Ascending aorta (tissue), 2 donors: ENCODE measurements around the gene EEF1G. TPM values are rescaled to one million over a fixed set of nuclear protein-coding genes. Genes with fewer than 3 reads are reported as not detected.

Experiments used
- DNase-seq, 2 donors: peaks; one replicate each; pipeline ENCODE4 v3.0.0-alpha.2; 2019; ENCODE audit warnings: low spot score in 2 of 2
- H3K27ac ChIP-seq, 2 donors: fragments of 200-600 bp; sonication (generic); one replicate each; pipeline ENCODE4 v1.5.1; 2016 to 2017; ENCODE audit warnings: mild to moderate bottlenecking in 1 of 2
- H3K27me3 ChIP-seq: fragments of 200-600 bp; sonication (generic); one replicate; pipeline ENCODE4 v1.5.1; 2017
- H3K36me3 ChIP-seq, 2 donors: fragments of 200-600 bp; sonication (generic); one replicate each; pipeline ENCODE4 v1.5.1; 2016
- H3K4me1 ChIP-seq, 2 donors: fragments of 200-600 bp; sonication (generic); one replicate each; pipeline ENCODE4 v1.5.1; 2016 to 2017; ENCODE audit warnings: mild to moderate bottlenecking in 1 of 2
- H3K4me3 ChIP-seq, 2 donors: fragments of 200-600 bp; sonication (generic); one replicate each; pipeline ENCODE4 v1.5.1; 2016 to 2017; ENCODE audit warnings: mild to moderate bottlenecking in 1 of 2
- H3K9me3 ChIP-seq, 2 donors: fragments of 200-600 bp; sonication (generic); one replicate each; pipeline ENCODE4 v1.5.1; 2016
- CTCF ChIP-seq, 3 experiments: fragments of 200-600 bp in 2 of 3; fragments of 450-650 bp in 1 of 3; sonication (generic) in 2 of 3; IDR thresholded peaks; one replicate each; pipeline ENCODE4 v1.5.1; 2016 to 2019; ENCODE audit warnings: antibody characterized with exemption in 3 of 3, mild to moderate bottlenecking in 1 of 3, moderate library complexity in 1 of 3
- intact Hi-C: fragments of 100-400 bp; cut with DNase I; formaldehyde crosslinking; loops from one replicate; pipeline ENCODE4 v1.15.1; 2023
- total RNA-seq: library from RNA; depleted of rRNA; stranded (reverse); fragments of >200 nt; gene quantifications from one replicate; pipeline ENCODE4 v1.1.0, GENCODE V29; 2016

The EEF1G gene
- total RNA-seq, 1 donor from 2014 or later, result 1,083 TPM

GRCh38 chr11:62605467-62605866, 31.8 kb upstream of the EEF1G start:
- H3K27ac ChIP-seq, result no peak overlapping the region
- intact Hi-C loops, result no loop called here
- no peak for DNase-seq
- no peaks in the 10 kb centered on the region for H3K9me3 ChIP-seq
- peaks cover 2 to 19% of the 10 kb centered on the region in 2 donors for H3K4me1 ChIP-seq
- no peaks in the 10 kb centered on the region for H3K27me3 ChIP-seq
- H3K36me3 ChIP-seq, result peaks cover 35 to 54% of the 10 kb centered on the region in 2 donors
- TF ChIP-seq CTCF (IDR thresholded peaks at IDR 0.05), result no peak
- no peak overlapping the region for H3K4me3 ChIP-seq

- intact Hi-C loops, result loop anchor here (5.0 kb wide), 2 partner anchors 43 to 73 kb away; partner anchors contain the start of genes GANAB and UBXN1
- H3K27me3 ChIP-seq, result no peaks in the 10 kb centered on the region
- no peak overlapping the region for H3K27ac ChIP-seq
- no peak for TF ChIP-seq CTCF (IDR thresholded peaks at IDR 0.05)
- peaks cover 5 to 19% of the 10 kb centered on the region in 2 donors for H3K4me1 ChIP-seq
- H3K4me3 ChIP-seq, result no peak overlapping the region
- peaks cover 27 to 46% of the 10 kb centered on the region in 2 donors for H3K36me3 ChIP-seq
- no peaks in the 10 kb centered on the region for H3K9me3 ChIP-seq
- DNase-seq, result no peak
Observed at GRCh38 chr11:62604460-62605120, 30.9 kb upstream of the EEF1G start.

DNA sequence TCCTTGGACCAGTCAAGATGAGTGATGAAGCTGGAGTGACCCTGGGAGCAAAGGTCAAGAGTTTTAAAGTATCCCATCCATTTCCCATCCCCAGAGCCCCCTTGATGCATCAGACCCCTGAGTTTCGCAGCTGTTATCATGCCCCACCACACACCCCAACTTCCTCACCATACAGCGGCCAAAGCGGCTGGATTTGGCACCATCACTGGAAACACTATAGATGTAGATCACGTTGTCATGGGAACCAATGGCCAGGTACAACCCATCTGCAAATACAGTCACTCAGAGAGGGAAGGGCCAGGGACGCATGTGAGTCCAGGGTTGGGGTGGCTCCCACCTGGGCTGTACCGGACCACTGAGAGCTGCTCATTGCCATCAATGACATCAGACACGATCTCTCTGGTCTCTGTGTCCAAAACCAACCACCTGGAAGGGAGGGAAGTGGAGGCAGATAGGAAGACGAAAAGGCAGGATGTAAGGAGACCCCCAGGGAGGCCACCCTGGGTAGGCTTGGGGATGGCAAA, 30.1 kb upstream of the EEF1G start:
- no peak for DNase-seq
- Histone ChIP-seq H3K36me3 (peaks cover 25 to 39% of the 10 kb centered on the region in 2 donors), H3K4me3 (no peak overlapping the region), H3K9me3 (no peaks in the 10 kb centered on the region), H3K27ac (peak overlapping the region in 1 of 2 donors; percentile 96), H3K27me3 (no peaks in the 10 kb centered on the region), H3K4me1 (peaks cover 8 to 20% of the 10 kb centered on the region in 2 donors)
- no peak for TF ChIP-seq CTCF (IDR thresholded peaks at IDR 0.05)
- intact Hi-C loops, result loop anchor here (2.0 to 5.0 kb wide), 3 partner anchors 43 to 105 kb away; partner anchors contain the start of genes GANAB and UBXN1

GRCh38 chr11:62603072-62603408, 29.3 kb upstream of the EEF1G start:
- H3K36me3 ChIP-seq, result peaks cover 21 to 36% of the 10 kb centered on the region in 2 donors
- no peak for TF ChIP-seq CTCF (IDR thresholded peaks at IDR 0.05)
- no peaks in the 10 kb centered on the region for H3K9me3 ChIP-seq
- no peak for DNase-seq
- no peaks in the 10 kb centered on the region for H3K27me3 ChIP-seq
- H3K4me3 ChIP-seq, result peak overlapping the region; percentile 87 to 98
- H3K4me1 ChIP-seq, result peaks cover 8 to 20% of the 10 kb centered on the region in 2 donors
- H3K27ac ChIP-seq, result peak overlapping the region; percentile 96 to 97
- intact Hi-C loops, result loop anchor here (2.0 to 5.0 kb wide), 3 partner anchors 44 to 106 kb away; partner anchors contain the start of genes GANAB and UBXN1

DNA sequence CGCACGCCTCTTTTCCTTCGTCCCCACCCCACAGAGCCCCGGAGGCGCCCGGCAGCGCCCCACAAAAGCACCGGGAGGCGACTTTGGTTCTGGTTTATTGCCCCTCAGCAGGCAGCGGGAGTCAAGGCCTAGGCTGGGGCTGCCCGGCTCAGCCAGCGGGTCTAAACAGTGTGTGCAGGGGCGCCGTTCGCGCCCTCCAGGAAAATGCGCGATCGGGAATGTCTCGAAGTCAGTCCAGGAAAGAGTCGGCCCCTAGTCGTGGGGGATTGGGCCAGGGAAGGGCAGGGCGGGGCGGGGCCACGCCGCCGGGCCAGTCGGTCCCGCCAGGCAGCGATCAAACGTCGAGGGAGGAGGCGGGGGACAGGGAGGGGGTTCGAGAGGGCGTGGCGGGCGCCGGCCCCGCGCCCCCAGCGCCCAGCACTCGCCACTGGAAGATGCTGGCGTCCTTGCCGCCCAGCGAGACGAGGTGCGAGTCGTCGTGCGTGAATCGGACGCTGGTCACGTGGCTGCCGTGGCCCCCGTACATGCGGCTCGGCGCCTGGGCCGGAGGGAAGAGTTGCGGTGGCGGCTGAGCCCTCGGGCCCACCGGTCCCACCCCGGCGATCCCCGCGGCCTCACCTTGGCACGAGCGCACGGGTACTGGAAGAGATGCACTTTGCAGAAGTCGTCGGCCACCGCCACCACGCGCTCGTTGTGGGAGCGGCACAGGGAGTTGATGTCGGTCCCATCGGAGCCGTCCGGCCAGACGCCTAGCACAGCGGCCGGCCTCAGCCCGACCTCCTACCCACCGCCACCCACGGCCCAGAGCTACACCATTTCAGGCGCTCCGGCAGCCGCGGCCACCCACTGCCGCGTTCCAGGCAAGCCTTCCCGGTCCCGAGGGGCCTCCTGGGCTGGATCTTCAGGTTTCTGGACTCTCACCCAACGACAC, 28.7 kb upstream of the EEF1G start:
- DNase-seq, result peak in 1 of 2 donors; percentile 87
- H3K9me3 ChIP-seq, result no peaks in the 10 kb centered on the region
- peak in 2 of 3 experiments; percentile 14 to 41 for TF ChIP-seq CTCF (IDR thresholded peaks at IDR 0.05)
- intact Hi-C loops, result loop anchor here (1.0 to 5.0 kb wide), 4 partner anchors 10 to 106 kb away; partner anchors contain the start of genes EML3, GANAB and UBXN1
- no peaks in the 10 kb centered on the region for H3K27me3 ChIP-seq
- peak overlapping the region; percentile 87 to 98 for H3K4me3 ChIP-seq
- H3K36me3 ChIP-seq, result peaks cover 24 to 38% of the 10 kb centered on the region in 2 donors
- peaks cover 8 to 20% of the 10 kb centered on the region in 2 donors for H3K4me1 ChIP-seq
- H3K27ac ChIP-seq, result peak overlapping the region; percentile 96 to 97
